ENCODE data around the gene PXT1.

PXT1 gene

GRCh38 chr6:36387440-36388303 is 55.0 kb downstream of the PXT1 start, which contains the start of gene ETV7:
TSS of gene ETV7 (minus strand) at chr6:36387669. CDS start at chr6:36387541, 128 bp downstream.
- peak; percentile 51 to 62 for DNase-seq

GRCh38 chr6:36386495-36387439 is 55.9 kb downstream of the PXT1 start:
- peak; percentile 24 to 29 for DNase-seq

- no peak for DNase-seq
Measured at GRCh38 chr6:36384095-36384494, 58.6 kb downstream of the PXT1 start.

DNA sequence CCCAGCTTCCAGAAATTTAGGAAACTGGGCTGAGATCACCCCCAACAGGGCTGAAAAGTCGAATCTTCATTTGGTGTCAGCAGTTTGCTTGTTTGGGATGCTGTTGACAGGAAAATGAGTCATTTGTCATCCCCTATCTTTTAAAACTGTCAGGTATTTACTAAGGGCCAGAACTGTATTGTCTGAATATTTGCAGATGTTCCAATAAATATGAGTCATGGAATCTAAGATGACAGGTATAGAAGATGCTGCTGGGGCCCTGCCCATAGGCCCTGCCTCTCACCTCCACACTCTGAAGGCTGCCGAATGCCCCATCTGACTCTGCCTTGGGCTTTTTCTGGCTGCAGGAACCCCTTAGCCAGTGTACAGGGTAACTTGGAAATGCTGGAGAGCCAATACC is 59.0 kb downstream of the PXT1 start:
- DNase-seq, result no peak

GRCh38 chr6:36382976-36383375 is 59.7 kb downstream of the PXT1 start:
- DNase-seq, result no peak

DNA sequence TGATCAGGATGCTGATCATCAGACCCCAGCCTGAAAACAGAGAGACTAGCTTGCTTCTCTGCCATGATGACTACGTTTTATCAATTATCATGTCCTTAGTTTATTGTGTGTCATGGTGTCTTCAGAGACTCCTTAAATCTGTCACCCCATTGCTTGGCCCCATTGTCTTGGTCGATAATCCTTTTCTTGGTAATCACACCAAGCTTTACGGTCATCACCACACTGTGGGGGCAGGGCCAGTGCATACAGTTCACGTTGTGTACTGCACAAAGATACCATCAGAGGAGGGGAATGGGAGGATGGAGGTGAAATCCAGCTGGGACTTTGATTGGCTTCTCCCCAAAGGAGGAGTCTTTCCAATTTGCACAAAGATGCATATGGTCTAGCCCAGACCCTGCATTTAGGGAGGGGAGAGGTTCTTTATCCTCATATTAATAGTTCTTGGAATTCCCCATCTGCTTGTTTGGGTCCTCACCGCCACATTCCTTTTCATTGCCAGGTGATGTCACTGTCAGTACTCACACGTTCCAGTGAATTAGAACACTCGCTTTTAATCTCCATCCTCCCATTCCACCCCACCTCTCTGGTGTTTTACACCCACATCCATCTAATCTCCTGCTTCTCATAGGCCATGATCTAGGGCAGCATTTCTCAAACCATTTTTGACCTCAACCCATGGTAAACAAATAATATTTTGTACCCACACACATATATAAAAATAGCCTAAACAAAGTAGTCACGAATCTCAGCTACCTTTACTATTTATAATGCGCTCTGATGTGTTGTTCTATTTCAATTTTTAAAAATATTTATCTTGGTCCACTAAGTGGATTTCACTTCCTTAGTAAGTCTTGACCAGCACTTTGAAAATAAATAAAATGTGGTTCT is 60.9 kb downstream of the PXT1 start:
- no peak for DNase-seq

GRCh38 chr6:36380166-36380565 is 62.5 kb downstream of the PXT1 start:
- DNase-seq, result no peak

- no peak for DNase-seq
Measured at GRCh38 chr6:36378936-36379335, 63.7 kb downstream of the PXT1 start.

- DNase-seq, result no peak
Measured at GRCh38 chr6:36378243-36378920, 64.3 kb downstream of the PXT1 start.

DNA sequence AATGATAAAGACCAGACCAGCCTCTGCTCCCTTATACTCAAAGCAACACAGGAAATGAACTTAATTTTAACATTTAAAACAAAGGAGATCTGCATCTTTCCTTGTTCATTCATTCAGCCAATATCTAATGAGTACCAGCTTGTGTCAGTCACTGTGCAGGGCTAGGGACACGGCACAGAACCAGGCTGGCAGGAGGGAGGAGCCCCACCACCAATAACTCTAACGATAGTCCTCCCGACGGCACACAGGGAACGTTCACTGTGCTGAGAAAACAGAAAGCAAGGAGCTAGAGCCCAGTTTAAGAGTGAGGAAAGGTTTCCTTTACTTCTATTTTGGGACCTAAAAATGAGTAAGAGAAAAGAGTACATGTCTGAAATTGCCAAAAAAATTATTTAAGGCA is 65.1 kb downstream of the PXT1 start:
- no peak for DNase-seq

DNA sequence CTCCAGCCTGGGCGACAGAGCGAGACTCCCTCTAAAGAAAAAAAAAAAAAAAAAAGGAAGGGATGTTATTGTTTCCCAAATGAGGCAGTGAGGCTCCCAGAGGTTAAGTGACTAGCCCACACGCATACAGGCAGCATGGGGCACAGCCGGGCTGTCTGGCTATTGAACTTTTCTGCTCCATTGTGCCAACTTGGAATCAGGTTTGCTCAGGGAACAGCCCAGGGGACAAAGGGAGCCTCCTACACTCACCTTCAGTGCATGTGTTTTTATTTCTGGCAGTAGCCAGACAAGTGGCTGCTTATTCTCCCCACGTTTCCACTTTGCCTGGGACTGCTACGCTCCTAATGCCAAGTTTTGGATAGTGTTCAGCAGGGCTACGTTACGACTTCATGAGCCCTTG is 65.9 kb downstream of the PXT1 start:
- no peak for DNase-seq

- DNase-seq, result no peak
Measured at GRCh38 chr6:36376183-36376582, 66.5 kb downstream of the PXT1 start.

DNA sequence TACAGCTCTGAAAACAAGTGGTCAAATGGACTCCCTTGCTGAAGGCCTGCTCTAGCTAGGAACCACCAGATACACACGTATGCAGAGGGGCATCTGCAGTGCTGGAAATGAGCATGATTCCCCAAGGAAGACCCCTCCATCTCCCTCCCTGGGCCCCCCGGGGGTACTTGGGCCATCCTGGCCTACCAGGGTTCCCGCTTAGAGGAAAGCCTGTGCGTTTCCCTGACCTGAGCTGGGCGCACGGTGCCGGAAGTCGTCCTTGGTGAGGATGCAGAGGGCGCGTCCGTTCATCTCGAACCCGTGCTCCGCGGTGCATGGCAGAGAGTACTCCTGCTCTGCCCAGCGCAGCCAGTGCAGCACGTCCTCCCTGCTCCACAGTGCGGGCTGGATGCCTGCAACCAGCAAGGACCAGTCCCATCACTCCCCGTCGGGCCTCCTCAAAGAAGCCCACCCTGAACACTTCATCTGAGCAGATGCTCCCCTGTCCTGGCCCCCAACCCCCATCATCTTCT is 67.0 kb downstream of the PXT1 start:
- DNase-seq, result no peak

- no peak for DNase-seq
Measured at GRCh38 chr6:36374972-36375371, 67.7 kb downstream of the PXT1 start.

DNA sequence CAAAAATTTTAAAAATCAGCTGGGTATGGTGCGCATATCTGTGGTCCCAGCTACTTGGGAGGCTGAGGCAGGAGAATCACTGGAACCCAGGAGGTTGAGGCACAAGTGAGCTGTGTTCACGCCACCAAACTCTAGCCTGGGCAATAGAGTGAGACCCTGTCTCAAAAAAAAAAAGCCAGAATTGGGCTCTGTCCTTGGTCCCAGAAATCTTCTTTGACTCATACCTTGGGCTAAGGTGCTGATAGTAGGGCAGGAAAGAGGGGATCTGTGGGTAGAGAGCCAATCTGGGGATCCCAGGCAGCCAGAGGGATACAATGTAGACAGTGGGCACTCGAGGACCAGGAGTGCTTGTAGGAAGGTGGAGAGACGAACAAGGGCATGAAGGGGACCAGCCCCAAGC is 68.5 kb downstream of the PXT1 start:
- DNase-seq, result no peak

- no peak for DNase-seq
Measured at GRCh38 chr6:36373368-36374019, 69.2 kb downstream of the PXT1 start.

- no peak for DNase-seq
Measured at GRCh38 chr6:36372088-36372487, 70.6 kb downstream of the PXT1 start.

- no peak for DNase-seq
Measured at GRCh38 chr6:36371211-36371610, 71.4 kb downstream of the PXT1 start.

DNA sequence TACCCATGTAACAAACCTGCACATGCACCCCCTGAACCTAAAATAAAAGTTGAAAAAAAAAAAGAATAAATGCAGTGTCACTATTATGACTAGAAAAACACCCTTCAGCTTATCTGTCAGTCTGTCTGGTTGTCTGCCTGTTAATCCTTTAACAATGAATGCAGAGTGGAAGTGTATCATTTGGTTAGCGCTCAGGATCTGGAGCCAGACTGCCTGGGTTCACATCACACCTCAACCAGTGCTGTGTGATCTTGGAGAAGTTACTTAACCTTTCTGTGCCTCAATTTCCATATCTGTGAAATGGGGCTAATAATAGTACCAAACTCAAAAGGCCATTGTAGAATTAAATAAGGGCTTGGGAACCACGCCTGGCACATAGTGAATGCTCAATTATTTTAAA is 72.0 kb downstream of the PXT1 start:
- DNase-seq, result no peak

GRCh38 chr6:36368921-36369865 is 73.5 kb downstream of the PXT1 start:
- DNase-seq, result no peak
